Heart right ventricle (tissue), 16 donors: ENCODE data around the gene TMEM53. TPM values are rescaled to one million over a fixed set of nuclear protein-coding genes. Genes with fewer than 3 reads are reported as not detected.

Experiments
- ATAC-seq, 8 donors: fragments of 200-7000 bp; cut with Tn5 transposase; one replicate each; pipeline ENCODE4 v1.9.1; 2020; ENCODE audit warnings: mild to moderate bottlenecking in 8 of 8, moderate library complexity in 8 of 8, moderate number of reproducible peaks in 1 of 8
- DNase-seq, 2 donors: peaks; one replicate each; pipeline ENCODE4 v3.0.0-alpha.2; 2020
- H3K27ac ChIP-seq, 10 donors: fragments of 200-600 bp; sonication (generic) in 2 of 10; one replicate each; pipeline versions ENCODE4 v1.5.0 to v1.8.0; 2020 to 2022; ENCODE audit warnings: mild to moderate bottlenecking in 3 of 10
- H3K27me3 ChIP-seq, 7 donors: fragments of 200-600 bp; one replicate each; pipeline ENCODE4 v1.8.0; 2021 to 2022; ENCODE audit warnings: mild to moderate bottlenecking in 2 of 7
- H3K36me3 ChIP-seq, 9 donors: fragments of 200-600 bp; sonication (generic) in 1 of 9; one replicate each; pipeline versions ENCODE4 v1.5.0 to v1.8.0; 2020 to 2022; ENCODE audit warnings: mild to moderate bottlenecking in 2 of 9
- H3K4me1 ChIP-seq, 9 donors: fragments of 200-600 bp; sonication (generic) in 1 of 9; one replicate each; pipeline versions ENCODE4 v1.5.0 to v1.8.0; 2020 to 2022; ENCODE audit warnings: mild to moderate bottlenecking in 4 of 9
- H3K4me3 ChIP-seq, 10 donors: fragments of 200-600 bp; sonication (generic) in 2 of 10; one replicate each; pipeline versions ENCODE4 v1.5.0 to v1.8.0; 2020 to 2022; ENCODE audit warnings: mild to moderate bottlenecking in 7 of 10, moderate library complexity in 2 of 10
- H3K9me3 ChIP-seq, 11 donors: fragments of 200-600 bp in 10 of 11; sonication (generic) in 2 of 11; one replicate each; pipeline versions ENCODE4 v1.5.0 to v1.8.0; 2013 to 2022; ENCODE audit warnings: mild to moderate bottlenecking in 2 of 11, control low read depth in 1 of 11, moderate library complexity in 1 of 11
- CTCF ChIP-seq, 9 donors: fragments of 200-600 bp; sonication (generic) in 2 of 9; IDR thresholded peaks; one replicate each; pipeline versions ENCODE4 v1.5.0 to v1.8.0; 2021 to 2022; ENCODE audit warnings: antibody characterized with exemption in 9 of 9, mild to moderate bottlenecking in 5 of 9, moderate library complexity in 1 of 9
- WGBS, 2 donors: extraction: QIAGEN DNeasy Blood & Tissue Kit; methylation state at CpG; one replicate each; pipeline ENCODE4 v1.1.7; 2013; ENCODE audit warnings: inconsistent platforms in 1 of 2; 5-methylcytosine and 5-hydroxymethylcytosine counted together
- intact Hi-C, 10 donors: fragments of 100-400 bp; cut with DNase I; formaldehyde crosslinking; loops; one replicate each; pipeline versions ENCODE4 v1.11.1 to v1.14.2; 2022
- polyA plus RNA-seq, 2 donors: library from polyadenylated mRNA; stranded (reverse); fragments of 200-250 nt; gene quantifications; one replicate each; pipeline ENCODE4 v1.2.3, GENCODE V29; 2013
- total RNA-seq, 10 donors: library from RNA; stranded (reverse); fragmentation: NEBNext Ultra II Directional in 3 of 10; extraction: Animal tissue kit (Norgen Biotek cat#: 25700) in 3 of 10; gene quantifications; one replicate each; pipeline versions ENCODE4 v1.2.1 to v1.2.4, GENCODE V29; 2021 to 2023
- donor health status: Arrhythmogenic right ventricular cardiomyopathy.
- donor health status: ischemic (EF 13 %, LVEDD 7.1; RV severe dilation, severe dysfunction).
- donor health status: healthy with polysubstance abuse.
- donor health status: DM: no; HTN: yes; CAD: no.
- donor health status: DM: no; HTN: no; CAD: no.
- donor health status: ischemic (EF 25% LVEDD 6.9; RV normal size, moderate dysfunction).
- donor health status: ischemic (EF 25% LVEDD 5.7; RV mildly dilated, moderate dysfunction).
- donor health status: healthy.
- donor health status: DM: yes; HTN: yes; CAD: no.
- donor health status: Ischemic cardiomyopathy.
- donor health status: ischemic (EF 35%, LVEDD 5.7; RV mildly dilated, moderate dysfunction).
- donor health status: nonischemic (EF 11% LVEDD 7.7; RV severe dilation, severe dysfunction).
- donor health status: DM: yes; HTN: yes; CAD: no.
- donor health status: PGD.
- donor health status: ischemic (EF 29% LVEDD 5.4; RV normal size, mild dysfunction).
- donor health status: nonischemic (EF 23%, LVEDD 6.1; RV moderate dilation, normal function).

The TMEM53 gene
- total and polyA plus RNA-seq, 12 donors: 6.6 to 21.0 (median 12.2) TPM

GRCh38 chr1:44608141-44608540, 66.1 kb downstream of the TMEM53 start:
- Histone ChIP-seq H3K9me3 (no peaks in the 10 kb centered on the region), H3K4me3 (no peak overlapping the region), H3K4me1 (no peaks in the 10 kb centered on the region), H3K36me3 (no peaks in the 10 kb centered on the region), H3K27me3 (peaks cover 0 to 32% (median 4%) of the 10 kb centered on the region in 7 donors), H3K27ac (no peak overlapping the region)
- TF ChIP-seq CTCF (IDR thresholded peaks at IDR 0.05): peak in 1 of 9 donors; percentile 12
- ATAC-seq: no peak
- DNase-seq: no peak
- WGBS, 2 donors: 81 to 83% methylated on average over 6 of the region's 6 CpGs
- intact Hi-C loops: loop anchor here in 6 of 10 donors (2.0 kb wide), 1 partner anchor 45 kb away; no protein-coding TSS in a partner anchor

GRCh38 chr1:44606701-44607281, 67.5 kb downstream of the TMEM53 start:
- DNase-seq: no peak
- ATAC-seq: no peak
- peaks cover 0 to 43% (median 9%) of the 10 kb centered on the region in 7 donors for H3K27me3 ChIP-seq
- intact Hi-C loops: no loop called here
- no peaks in the 10 kb centered on the region for H3K36me3 ChIP-seq
- H3K4me3 ChIP-seq: no peak overlapping the region
- H3K4me1 ChIP-seq: no peaks in the 10 kb centered on the region
- TF ChIP-seq CTCF (IDR thresholded peaks at IDR 0.05): no peak
- H3K9me3 ChIP-seq: no peaks in the 10 kb centered on the region
- no peak overlapping the region for H3K27ac ChIP-seq
- WGBS, 2 donors: 83 to 86% methylated on average over 8 of the region's 8 CpGs

GRCh38 chr1:44605914-44606615, 68.2 kb downstream of the TMEM53 start:
- DNase-seq (no peak), ATAC-seq (no peak)
- H3K27me3 ChIP-seq: peaks cover 0 to 50% (median 9%) of the 10 kb centered on the region in 7 donors
- no peaks in the 10 kb centered on the region for H3K36me3 ChIP-seq
- no peak overlapping the region for H3K4me3 ChIP-seq
- intact Hi-C loops: no loop called here
- H3K4me1 ChIP-seq: no peaks in the 10 kb centered on the region
- H3K27ac ChIP-seq: no peak overlapping the region
- WGBS, 2 donors: 80 to 83% methylated on average over 12 of the region's 12 CpGs
- no peaks in the 10 kb centered on the region for H3K9me3 ChIP-seq
- no peak for TF ChIP-seq CTCF (IDR thresholded peaks at IDR 0.05)

- no peak overlapping the region for H3K27ac ChIP-seq
- H3K27me3 ChIP-seq: peaks cover 0 to 60% (median 9%) of the 10 kb centered on the region in 7 donors
- 88 to 92% methylated on average over 3 of the region's 3 CpGs for WGBS, 2 donors
- intact Hi-C loops: no loop called here
- H3K9me3 ChIP-seq: no peaks in the 10 kb centered on the region
- ATAC-seq (no peak), DNase-seq (no peak)
- no peaks in the 10 kb centered on the region for H3K4me1 ChIP-seq
- H3K4me3 ChIP-seq: no peak overlapping the region
- TF ChIP-seq CTCF (IDR thresholded peaks at IDR 0.05): no peak
- no peaks in the 10 kb centered on the region for H3K36me3 ChIP-seq
Observed at GRCh38 chr1:44604157-44604955, 69.9 kb downstream of the TMEM53 start.
